ENCODE measurements around the gene LRRC4B.
"Not testable (repeated sequence)": the region's sequence is repeated elsewhere in the genome, so short reads cannot be mapped to it uniquely, and the experiment has no call there.

LRRC4B gene

GRCh38 chr19:50567882-50568727 lies at the start of gene LRRC4B:
Gene LRRC4B, minus strand, starts transcription at chr19:50568435. Its CDS starts 19,597 bp downstream, at chr19:50548838.
- no peak for DNase-seq (ENCODE audit: extremely low spot score, insufficient read length, low read depth)
- FAIRE-seq: no peak

GRCh38 chr19:50612504-50613404 lies 44.5 kb upstream of the LRRC4B start:
- not testable (repeated sequence) for DNase-seq (ENCODE audit: extremely low spot score, insufficient read length, low read depth); FAIRE-seq

GRCh38 chr19:50607874-50608785 lies 39.9 kb upstream of the LRRC4B start:
- FAIRE-seq (peak; percentile 75), DNase-seq (ENCODE audit: extremely low spot score, insufficient read length, low read depth) (peak; percentile 81)

GRCh38 chr19:50607388-50607787 lies 39.2 kb upstream of the LRRC4B start:
- DNase-seq (ENCODE audit: extremely low spot score, insufficient read length, low read depth) (no peak), FAIRE-seq (no peak)

- not testable (repeated sequence) for FAIRE-seq; DNase-seq (ENCODE audit: extremely low spot score, insufficient read length, low read depth)
These were observed 38.0 kb upstream of the LRRC4B start for GRCh38 chr19:50606059-50606836.

GRCh38 chr19:50604264-50605073 lies 36.2 kb upstream of the LRRC4B start:
- FAIRE-seq; DNase-seq (ENCODE audit: extremely low spot score, insufficient read length, low read depth): not testable (repeated sequence)

- DNase-seq (ENCODE audit: extremely low spot score, insufficient read length, low read depth) (no peak), FAIRE-seq (no peak)
These were observed 34.7 kb upstream of the LRRC4B start for GRCh38 chr19:50602935-50603334.

GRCh38 chr19:50602496-50602895 lies 34.3 kb upstream of the LRRC4B start:
- FAIRE-seq (no peak), DNase-seq (ENCODE audit: extremely low spot score, insufficient read length, low read depth) (no peak)

GRCh38 chr19:50602089-50602422 lies 33.8 kb upstream of the LRRC4B start:
- no peak for FAIRE-seq
- no peak for DNase-seq (ENCODE audit: extremely low spot score, insufficient read length, low read depth)

GRCh38 chr19:50601407-50602088 lies 33.3 kb upstream of the LRRC4B start:
- DNase-seq (ENCODE audit: extremely low spot score, insufficient read length, low read depth) (no peak), FAIRE-seq (no peak)

- no peak for DNase-seq (ENCODE audit: extremely low spot score, insufficient read length, low read depth)
- no peak for FAIRE-seq
These were observed 31.2 kb upstream of the LRRC4B start for GRCh38 chr19:50599427-50599826.

- no peak for FAIRE-seq
- no peak for DNase-seq (ENCODE audit: extremely low spot score, insufficient read length, low read depth)
These were observed 22.0 kb upstream of the LRRC4B start for GRCh38 chr19:50590191-50590590.

GRCh38 chr19:50581795-50582660 lies 13.8 kb upstream of the LRRC4B start:
- FAIRE-seq; DNase-seq (ENCODE audit: extremely low spot score, insufficient read length, low read depth): not testable (repeated sequence)

- no peak for DNase-seq (ENCODE audit: extremely low spot score, insufficient read length, low read depth)
These were observed 12.9 kb upstream of the LRRC4B start for GRCh38 chr19:50580970-50581634.

GRCh38 chr19:50580240-50580639 lies 12.0 kb upstream of the LRRC4B start:
- FAIRE-seq (no peak), DNase-seq (ENCODE audit: extremely low spot score, insufficient read length, low read depth) (no peak)

More at GRCh38 chr19:50580970-50581634, 12.9 kb upstream of the LRRC4B start:
- no peak for FAIRE-seq

- not testable (repeated sequence) for FAIRE-seq; DNase-seq (ENCODE audit: extremely low spot score, insufficient read length, low read depth)
These were observed 8.5 kb upstream of the LRRC4B start for GRCh38 chr19:50576769-50577168.

All from GM18507 (cell line).